Measurements from ENCODE around the gene ALKAL2. TPM values are rescaled to one million over a fixed set of nuclear protein-coding genes. Genes with fewer than 3 reads are reported as not detected.

Gene ALKAL2
- total RNA-seq, 4 donors from 2014 or later: 4.0 to 11.0 (median 7.1) TPM

DNA sequence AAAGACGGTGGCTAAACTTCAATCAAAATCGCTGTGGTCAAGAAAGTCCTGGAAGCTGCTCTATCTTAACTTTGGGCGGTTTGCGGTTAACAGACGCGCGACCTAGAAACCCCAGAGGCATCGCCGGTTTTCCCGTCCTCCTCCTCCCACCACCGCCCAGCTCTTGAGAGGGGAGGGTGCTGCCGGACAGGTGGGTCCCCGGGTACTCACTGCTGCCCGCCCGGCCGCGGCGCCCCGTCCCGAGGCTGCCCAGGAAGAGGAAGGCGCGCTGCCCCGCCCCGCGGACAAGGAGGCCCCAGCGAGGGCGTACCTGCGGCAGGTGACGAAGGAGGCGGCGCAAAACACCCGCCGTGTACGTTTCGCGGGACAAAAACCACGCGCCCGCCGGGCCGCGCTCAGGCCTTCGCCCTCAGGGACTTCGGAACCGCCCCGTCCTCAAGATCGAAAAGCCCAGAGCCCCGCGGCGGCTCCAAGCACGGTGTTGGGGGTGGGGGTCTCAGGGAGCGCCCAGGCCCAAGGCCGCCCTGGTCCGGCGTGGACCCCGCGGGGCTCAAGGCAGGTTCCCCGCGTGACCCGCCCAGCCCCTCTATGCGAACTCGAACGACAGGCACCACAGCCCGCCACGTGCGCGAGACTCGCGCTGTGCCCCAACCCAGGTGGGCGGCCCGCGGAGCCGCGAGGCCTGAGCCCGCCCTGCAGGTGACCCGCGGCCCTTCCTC lies 24.0 kb downstream of the ALKAL2 start, which contains the start of gene SH3YL1:
SH3YL1 (minus strand) TSS at position 259 of the 719 bp plus-strand sequence; CDS start at position 211, 48 bp downstream.
- H3K27me3 ChIP-seq: no peaks in the 10 kb centered on the region
- peak within 1 kb of the TSS; percentile 92 for H3K27ac ChIP-seq
- peak in 1 of 2 donors; percentile 77 for DNase-seq (ENCODE audit: low spot score in 2 of 2)
- TF ChIP-seq POLR2A (IDR thresholded peaks at IDR 0.05) (peak in 1 of 2 donors; percentile 35), POLR2AphosphoS5 (IDR thresholded peaks at IDR 0.05) (no peak)
- peak within 1 kb of the TSS; percentile 67 for H3K4me3 ChIP-seq
- WGBS: 0% methylated on average over 17 of the region's 77 CpGs
- H3K36me3 ChIP-seq: peaks cover 3% of the 10 kb centered on the region
- peaks cover 45% of the 10 kb centered on the region for H3K4me1 ChIP-seq
- H3K9me3 ChIP-seq: no peaks in the 10 kb centered on the region

DNA sequence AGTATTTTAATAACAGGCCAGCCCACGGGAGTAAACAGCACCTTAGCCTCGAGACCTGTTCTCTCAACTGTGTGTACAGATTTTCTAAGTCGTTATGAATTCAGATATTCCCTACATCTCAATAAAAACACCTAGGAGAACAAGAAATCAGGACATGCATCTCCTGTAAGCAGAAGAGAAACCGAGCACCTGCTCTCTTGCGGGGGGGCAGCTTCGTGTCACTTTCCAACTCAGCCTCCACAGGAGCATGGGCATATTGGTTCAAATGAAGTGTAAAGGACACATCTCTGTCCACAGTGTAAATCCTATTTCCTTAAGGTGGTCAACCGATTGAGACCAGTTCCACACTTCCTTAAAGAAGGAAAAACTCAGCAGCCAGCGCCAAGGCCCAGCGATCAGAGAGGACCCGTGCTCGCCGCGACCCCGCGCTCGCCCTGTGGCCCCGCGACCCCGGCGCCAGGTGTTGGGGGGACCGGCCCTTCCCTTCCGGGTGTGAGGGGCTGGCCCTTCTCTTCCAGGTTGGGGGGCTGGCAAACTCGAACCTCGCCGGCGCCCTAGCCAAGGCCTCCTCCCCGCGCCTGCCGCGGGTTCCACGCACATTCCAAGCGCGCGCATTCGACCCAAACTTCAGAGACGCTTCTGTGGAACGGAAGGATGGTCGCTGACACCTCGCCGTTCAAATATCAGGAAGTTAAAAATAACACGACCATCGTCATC lies 24.7 kb downstream of the ALKAL2 start:
- Histone ChIP-seq H3K9me3 (peaks cover 4% of the 10 kb centered on the region), H3K27me3 (no peaks in the 10 kb centered on the region), H3K4me1 (peaks cover 43% of the 10 kb centered on the region), H3K4me3 (peak overlapping the region; percentile 67), H3K27ac (peak overlapping the region; percentile 92), H3K36me3 (peaks cover 3% of the 10 kb centered on the region)
- WGBS: 40% methylated on average over 32 of the region's 42 CpGs
- no peak for DNase-seq (ENCODE audit: low spot score in 2 of 2)
- TF ChIP-seq, protein P1, sequence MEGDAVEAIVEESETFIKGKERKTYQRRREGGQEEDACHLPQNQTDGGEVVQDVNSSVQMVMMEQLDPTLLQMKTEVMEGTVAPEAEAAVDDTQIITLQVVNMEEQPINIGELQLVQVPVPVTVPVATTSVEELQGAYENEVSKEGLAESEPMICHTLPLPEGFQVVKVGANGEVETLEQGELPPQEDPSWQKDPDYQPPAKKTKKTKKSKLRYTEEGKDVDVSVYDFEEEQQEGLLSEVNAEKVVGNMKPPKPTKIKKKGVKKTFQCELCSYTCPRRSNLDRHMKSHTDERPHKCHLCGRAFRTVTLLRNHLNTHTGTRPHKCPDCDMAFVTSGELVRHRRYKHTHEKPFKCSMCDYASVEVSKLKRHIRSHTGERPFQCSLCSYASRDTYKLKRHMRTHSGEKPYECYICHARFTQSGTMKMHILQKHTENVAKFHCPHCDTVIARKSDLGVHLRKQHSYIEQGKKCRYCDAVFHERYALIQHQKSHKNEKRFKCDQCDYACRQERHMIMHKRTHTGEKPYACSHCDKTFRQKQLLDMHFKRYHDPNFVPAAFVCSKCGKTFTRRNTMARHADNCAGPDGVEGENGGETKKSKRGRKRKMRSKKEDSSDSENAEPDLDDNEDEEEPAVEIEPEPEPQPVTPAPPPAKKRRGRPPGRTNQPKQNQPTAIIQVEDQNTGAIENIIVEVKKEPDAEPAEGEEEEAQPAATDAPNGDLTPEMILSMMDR (IDR thresholded peaks at IDR 0.05): no peak

DNA sequence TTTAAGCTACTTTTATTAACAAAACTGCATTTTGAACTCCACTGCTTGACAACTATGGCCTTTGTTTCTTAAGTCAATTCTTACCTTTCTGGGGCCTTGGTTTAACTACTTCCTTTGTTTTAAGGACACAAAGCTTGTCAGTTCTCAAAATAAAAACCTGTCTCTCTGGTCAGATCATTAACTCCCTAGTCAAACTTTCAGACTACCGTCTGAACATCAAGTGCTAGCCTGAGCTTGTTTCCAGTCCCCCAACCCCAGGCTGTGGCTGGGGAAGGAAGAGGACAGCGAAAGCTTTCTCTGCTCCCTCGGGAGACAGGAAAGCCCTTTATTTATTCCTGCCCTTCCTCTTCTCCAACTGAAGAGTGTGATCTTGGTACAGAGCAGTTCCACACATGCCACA lies 25.8 kb downstream of the ALKAL2 start:
- Histone ChIP-seq H3K4me3 (no peak overlapping the region), H3K27ac (peak overlapping the region; percentile 24), H3K27me3 (no peaks in the 10 kb centered on the region), H3K4me1 (peaks cover 34% of the 10 kb centered on the region), H3K36me3 (peaks cover 3% of the 10 kb centered on the region), H3K9me3 (peaks cover 4% of the 10 kb centered on the region)
- 33% methylated on average over 3 of the region's 3 CpGs for WGBS
- no peak for DNase-seq (ENCODE audit: low spot score in 2 of 2)
- TF ChIP-seq, protein P1 (IDR thresholded peaks at IDR 0.05): no peak
- no peak for TF ChIP-seq POLR2AphosphoS5 (IDR thresholded peaks at IDR 0.05)
- no peak for TF ChIP-seq POLR2A (IDR thresholded peaks at IDR 0.05)
- TF ChIP-seq EP300 (IDR thresholded peaks at IDR 0.05): no peak

DNA sequence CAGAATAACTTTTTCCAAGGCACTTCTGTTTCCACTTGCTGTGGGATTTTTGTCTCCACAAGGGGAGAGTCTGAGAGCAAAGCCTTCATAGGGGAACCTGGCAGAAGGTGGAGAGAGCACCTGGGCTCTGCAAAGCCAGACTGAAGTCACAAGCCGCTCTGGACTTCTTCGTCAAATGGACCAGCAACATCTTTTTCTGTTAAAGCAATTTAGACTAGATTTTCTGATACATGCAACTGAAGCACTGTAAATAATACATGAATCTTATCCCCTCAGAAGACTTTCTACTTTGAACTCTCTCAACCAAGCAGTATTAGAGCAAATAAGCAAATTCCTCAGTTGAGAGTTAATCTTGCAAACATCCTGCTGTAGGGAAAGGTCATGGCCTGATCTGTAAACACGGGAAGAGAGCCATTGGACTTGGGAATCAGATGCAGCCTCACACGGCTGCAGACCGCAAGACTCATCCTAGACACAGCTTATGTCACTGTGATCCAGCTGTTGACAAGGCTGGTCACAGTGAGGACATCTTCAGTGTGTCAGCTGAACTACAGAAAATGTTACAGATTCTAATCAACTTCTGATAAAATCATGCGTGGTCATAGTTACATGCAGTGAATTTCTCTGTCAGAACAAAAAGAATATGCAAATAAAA lies 27.3 kb downstream of the ALKAL2 start:
- H3K27ac ChIP-seq: no peak overlapping the region
- no peaks in the 10 kb centered on the region for H3K27me3 ChIP-seq
- peaks cover 3% of the 10 kb centered on the region for H3K36me3 ChIP-seq
- no peak for DNase-seq (ENCODE audit: low spot score in 2 of 2)
- H3K4me3 ChIP-seq: no peak overlapping the region
- TF ChIP-seq, protein P1 (IDR thresholded peaks at IDR 0.05): no peak
- no peak for TF ChIP-seq POLR2AphosphoS5 (IDR thresholded peaks at IDR 0.05)
- no peak for TF ChIP-seq EP300 (IDR thresholded peaks at IDR 0.05)
- no peak for TF ChIP-seq POLR2A (IDR thresholded peaks at IDR 0.05)
- H3K4me1 ChIP-seq: peaks cover 26% of the 10 kb centered on the region
- WGBS: 66% methylated on average over 6 of the region's 6 CpGs
- peaks cover 4% of the 10 kb centered on the region for H3K9me3 ChIP-seq

DNA sequence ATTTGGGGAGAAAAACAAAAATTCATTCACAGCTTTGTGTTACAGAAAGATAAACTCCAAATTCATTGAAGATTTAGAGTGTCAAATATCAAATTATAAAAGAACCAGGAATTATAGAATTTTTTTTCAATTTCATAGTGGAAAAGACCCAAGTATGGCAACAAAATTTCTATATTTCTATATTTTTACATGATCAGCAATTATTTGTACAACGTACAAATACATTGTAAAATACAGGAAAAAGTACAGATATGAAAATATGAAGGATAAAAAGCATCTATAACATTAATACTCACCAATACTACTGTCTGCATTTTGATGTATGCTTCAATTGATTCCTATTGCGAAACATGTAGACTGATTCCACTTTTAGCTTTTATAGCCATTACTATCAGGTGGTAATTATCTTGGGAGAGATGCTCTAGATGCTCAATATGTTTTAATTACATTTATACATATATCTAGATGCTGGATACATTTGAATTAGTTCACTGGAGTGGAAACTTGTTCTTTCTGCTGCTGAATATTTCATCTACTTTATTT lies 28.0 kb downstream of the ALKAL2 start:
- H3K36me3 ChIP-seq: peaks cover 3% of the 10 kb centered on the region
- H3K27ac ChIP-seq: no peak overlapping the region
- no peak for DNase-seq (ENCODE audit: low spot score in 2 of 2)
- H3K9me3 ChIP-seq: peaks cover 4% of the 10 kb centered on the region
- H3K4me3 ChIP-seq: no peak overlapping the region
- 97% methylated on average over 2 of the region's 2 CpGs for WGBS
- no peaks in the 10 kb centered on the region for H3K27me3 ChIP-seq
- H3K4me1 ChIP-seq: peaks cover 20% of the 10 kb centered on the region
- no peak for TF ChIP-seq POLR2AphosphoS5 (IDR thresholded peaks at IDR 0.05)
- TF ChIP-seq POLR2A (IDR thresholded peaks at IDR 0.05): no peak
- TF ChIP-seq EP300 (IDR thresholded peaks at IDR 0.05): no peak
- TF ChIP-seq, protein P1 (IDR thresholded peaks at IDR 0.05): no peak

Measured in suprapubic skin (tissue), 4 donors.